Measurements from ENCODE around the gene PRKCH. TPM values are rescaled to one million over a fixed set of nuclear protein-coding genes. Genes with fewer than 3 reads are reported as not detected.
A peak's percentile ranks its signal among the peaks of the same experiment; 100 is the strongest.

PRKCH gene
- total RNA-seq, 3 donors from 2014 or later = 12.3 to 15.4 (median 14.8) TPM

- TF ChIP-seq, protein P1, sequence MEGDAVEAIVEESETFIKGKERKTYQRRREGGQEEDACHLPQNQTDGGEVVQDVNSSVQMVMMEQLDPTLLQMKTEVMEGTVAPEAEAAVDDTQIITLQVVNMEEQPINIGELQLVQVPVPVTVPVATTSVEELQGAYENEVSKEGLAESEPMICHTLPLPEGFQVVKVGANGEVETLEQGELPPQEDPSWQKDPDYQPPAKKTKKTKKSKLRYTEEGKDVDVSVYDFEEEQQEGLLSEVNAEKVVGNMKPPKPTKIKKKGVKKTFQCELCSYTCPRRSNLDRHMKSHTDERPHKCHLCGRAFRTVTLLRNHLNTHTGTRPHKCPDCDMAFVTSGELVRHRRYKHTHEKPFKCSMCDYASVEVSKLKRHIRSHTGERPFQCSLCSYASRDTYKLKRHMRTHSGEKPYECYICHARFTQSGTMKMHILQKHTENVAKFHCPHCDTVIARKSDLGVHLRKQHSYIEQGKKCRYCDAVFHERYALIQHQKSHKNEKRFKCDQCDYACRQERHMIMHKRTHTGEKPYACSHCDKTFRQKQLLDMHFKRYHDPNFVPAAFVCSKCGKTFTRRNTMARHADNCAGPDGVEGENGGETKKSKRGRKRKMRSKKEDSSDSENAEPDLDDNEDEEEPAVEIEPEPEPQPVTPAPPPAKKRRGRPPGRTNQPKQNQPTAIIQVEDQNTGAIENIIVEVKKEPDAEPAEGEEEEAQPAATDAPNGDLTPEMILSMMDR (IDR thresholded peaks at IDR 0.05) = no peak
- DNase-seq = peak; percentile 75 to 87 (median 77)
- Histone ChIP-seq H3K4me3 (no peak overlapping the region), H3K4me1 (ENCODE audit: low read depth) (peaks cover 23% of the 10 kb centered on the region), H3K36me3 (ENCODE audit: low read depth) (no peaks in the 10 kb centered on the region), H3K9me3 (no peaks in the 10 kb centered on the region)
- intact Hi-C loops (cut with DNase I, micrococcal nuclease) = no loop called here
- peak; percentile 70 for ATAC-seq
Measured at GRCh38 chr14:61477712-61478462, 156.5 kb downstream of the PRKCH start.

DNA sequence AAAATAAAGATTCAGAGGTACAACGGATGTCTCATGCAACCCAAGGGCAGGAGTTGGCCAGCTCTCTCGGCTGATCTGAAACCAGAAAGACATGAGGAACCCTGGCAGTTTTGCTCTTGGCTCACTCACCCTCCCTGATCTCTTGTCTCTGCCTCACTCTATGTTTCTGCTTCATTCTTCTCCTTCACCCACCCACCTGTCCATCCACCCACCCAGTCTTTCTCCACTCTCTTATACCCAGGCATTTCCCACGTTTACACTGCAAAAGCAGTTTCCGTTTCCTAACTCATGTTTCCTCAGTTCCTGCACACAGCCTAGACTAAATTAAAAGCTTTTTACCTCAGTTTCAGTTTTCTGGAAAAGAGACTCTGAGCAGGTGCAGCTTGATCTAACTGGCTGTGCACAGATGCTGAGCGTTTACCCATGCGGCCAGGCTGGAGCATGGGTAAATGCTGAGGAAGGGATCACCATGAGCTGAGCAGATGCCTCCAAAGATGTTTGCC, 157.6 kb downstream of the PRKCH start:
- intact Hi-C loops (cut with DNase I, micrococcal nuclease) = no loop called here
- Histone ChIP-seq H3K36me3 (ENCODE audit: low read depth) (no peaks in the 10 kb centered on the region), H3K9me3 (no peaks in the 10 kb centered on the region), H3K4me1 (ENCODE audit: low read depth) (peaks cover 20% of the 10 kb centered on the region), H3K4me3 (no peak overlapping the region)
- peak; percentile 7 for ATAC-seq
- TF ChIP-seq, protein P1 (IDR thresholded peaks at IDR 0.05) = no peak
- no peak for DNase-seq

- no peak for ATAC-seq
- no peak for DNase-seq
- Histone ChIP-seq H3K36me3 (ENCODE audit: low read depth) (no peaks in the 10 kb centered on the region), H3K4me1 (ENCODE audit: low read depth) (peaks cover 20% of the 10 kb centered on the region), H3K9me3 (no peaks in the 10 kb centered on the region), H3K4me3 (no peak overlapping the region)
- TF ChIP-seq, protein P1 (IDR thresholded peaks at IDR 0.05) = no peak
- intact Hi-C loops (cut with DNase I, micrococcal nuclease) = no loop called here
Measured at GRCh38 chr14:61479746-61480502, 158.5 kb downstream of the PRKCH start.

DNA sequence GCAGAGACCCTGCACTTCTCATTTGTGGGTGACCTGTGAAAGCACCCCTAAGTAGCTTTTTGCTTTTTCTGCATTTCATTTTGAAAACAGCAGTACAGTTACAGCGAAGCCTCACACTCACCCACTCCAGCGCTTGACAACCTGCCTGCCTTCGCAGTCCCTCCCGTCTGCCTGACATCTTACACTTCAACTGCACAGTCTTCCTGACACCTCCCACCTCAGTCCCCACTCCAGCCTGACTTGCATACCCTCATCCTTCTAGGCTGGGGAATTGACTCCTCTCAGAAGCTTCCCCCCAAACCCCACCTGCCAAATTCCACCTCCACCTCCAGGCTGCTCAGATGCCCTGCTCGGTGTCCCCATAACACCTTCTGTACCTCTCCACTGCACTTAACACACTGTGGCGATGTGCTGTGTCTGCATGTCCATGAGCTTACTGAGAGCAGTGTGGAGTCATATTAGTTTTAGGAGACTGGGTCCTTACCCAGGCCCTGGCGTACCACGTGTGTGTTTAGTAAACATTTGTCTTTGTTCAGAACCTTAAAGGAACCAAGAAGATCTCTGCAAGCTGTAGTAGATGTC, 159.4 kb downstream of the PRKCH start:
- intact Hi-C loops (cut with DNase I, micrococcal nuclease) = no loop called here
- no peak for ATAC-seq
- DNase-seq = no peak
- Histone ChIP-seq H3K9me3 (no peaks in the 10 kb centered on the region), H3K4me1 (ENCODE audit: low read depth) (peaks cover 20% of the 10 kb centered on the region), H3K4me3 (no peak overlapping the region), H3K36me3 (ENCODE audit: low read depth) (no peaks in the 10 kb centered on the region)
- TF ChIP-seq, protein P1 (IDR thresholded peaks at IDR 0.05) = no peak

GRCh38 chr14:61481701-61482100, 160.3 kb downstream of the PRKCH start:
- no peak overlapping the region for H3K4me3 ChIP-seq
- intact Hi-C loops (cut with DNase I, micrococcal nuclease) = no loop called here
- DNase-seq = no peak
- ATAC-seq = no peak
- no peaks in the 10 kb centered on the region for H3K36me3 ChIP-seq (ENCODE audit: low read depth)
- H3K9me3 ChIP-seq = no peaks in the 10 kb centered on the region
- H3K4me1 ChIP-seq (ENCODE audit: low read depth) = peaks cover 13% of the 10 kb centered on the region
- TF ChIP-seq, protein P1 (IDR thresholded peaks at IDR 0.05) = no peak
